A549 (cell line): ENCODE data around the gene SORL1.

Experiments
- EP300 ChIP-seq, 2 experiments: fragments of >200 bp; sonication (Bioruptor Twin); formaldehyde crosslinking; IDR thresholded peaks; 2 replicates in 1 of 2; 3 replicates in 1 of 2; pipeline ENCODE4 v1.6.1; 2016 to 2017
- SMC3 ChIP-seq: fragments of >200 bp; sonication (Bioruptor Twin); formaldehyde crosslinking; IDR thresholded peaks from 3 replicates; pipeline ENCODE4 v1.6.1; 2018; ENCODE audit warnings: inconsistent platforms

DNA sequence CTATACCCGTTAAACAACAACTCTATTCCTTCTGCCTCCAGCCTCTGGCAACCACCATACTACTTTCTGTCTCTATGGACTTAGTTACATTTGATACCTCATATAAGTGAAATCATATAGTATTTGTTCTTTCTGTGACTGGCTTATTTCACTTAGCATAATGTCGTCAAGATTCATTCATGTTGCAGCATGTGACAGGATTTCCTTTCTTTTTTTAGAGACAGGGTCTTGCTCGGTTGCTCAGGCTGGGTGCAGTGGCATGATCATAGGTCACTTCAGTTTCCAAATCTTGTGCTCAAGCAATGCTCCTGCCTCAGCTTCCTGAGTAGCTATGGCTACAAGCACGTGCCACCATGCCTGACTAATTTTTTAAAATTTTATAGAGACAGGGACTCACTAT lies 29.4 kb upstream of the SORL1 start:
- TF ChIP-seq SMC3 (no peak), EP300 (IDR thresholded peaks at IDR 0.05) (no peak)
